HL-60/S4 treated with retinoic acid at 250 ng/mL for 4 days and 3 days (cell line): ENCODE data around the gene PAQR9.

Experiments used
- in situ Hi-C: fragments of 300-500 bp; cut with MboI; formaldehyde crosslinking; loops from 2 replicates; pipeline ENCODE4 v1.7.0; 2022; ENCODE audit warnings: low sequenced_read_pairs

PAQR9 gene

GRCh38 chr3:142953443-142953842, 10.0 kb downstream of the PAQR9 start:
- in situ Hi-C loops: no loop called here

- in situ Hi-C loops: no loop called here
These were observed 10.9 kb downstream of the PAQR9 start for GRCh38 chr3:142952272-142953193.

GRCh38 chr3:142951794-142952193, 11.7 kb downstream of the PAQR9 start:
- in situ Hi-C loops: no loop called here

- in situ Hi-C loops: no loop called here
These were observed 12.5 kb downstream of the PAQR9 start for GRCh38 chr3:142950972-142951371.

GRCh38 chr3:142947799-142948575, 15.5 kb downstream of the PAQR9 start:
- in situ Hi-C loops: no loop called here

GRCh38 chr3:142947352-142947751, 16.1 kb downstream of the PAQR9 start:
- in situ Hi-C loops: no loop called here

- in situ Hi-C loops: no loop called here
These were observed 16.6 kb downstream of the PAQR9 start for GRCh38 chr3:142946861-142947260.

- in situ Hi-C loops: no loop called here
These were observed 18.5 kb downstream of the PAQR9 start for GRCh38 chr3:142945023-142945422.

GRCh38 chr3:142944342-142944741, 19.1 kb downstream of the PAQR9 start:
- in situ Hi-C loops: no loop called here

GRCh38 chr3:142943870-142944269, 19.6 kb downstream of the PAQR9 start:
- in situ Hi-C loops: no loop called here

DNA sequence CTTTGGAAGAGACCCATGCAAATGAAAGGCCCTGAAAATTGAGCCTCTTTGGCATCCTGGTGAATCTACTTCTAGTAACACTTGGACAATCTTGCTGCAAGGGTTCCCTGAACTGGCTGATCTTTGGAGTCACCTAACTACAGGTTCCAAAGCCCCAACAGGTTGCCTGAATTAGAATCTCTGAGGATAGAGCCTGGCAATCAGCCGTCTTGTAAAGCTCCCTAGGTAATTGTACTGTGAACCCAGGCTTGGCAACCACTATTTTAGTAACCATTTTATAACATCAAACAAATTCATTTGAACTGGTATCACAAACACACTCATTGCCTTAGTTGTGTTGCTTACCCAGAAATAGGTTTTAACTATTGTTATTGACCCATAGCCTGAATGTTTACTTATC, 20.1 kb downstream of the PAQR9 start:
- in situ Hi-C loops: no loop called here

GRCh38 chr3:142941373-142942123, 21.9 kb downstream of the PAQR9 start:
- in situ Hi-C loops: no loop called here

- in situ Hi-C loops: no loop called here
These were observed 23.0 kb downstream of the PAQR9 start for GRCh38 chr3:142940472-142940871.

DNA sequence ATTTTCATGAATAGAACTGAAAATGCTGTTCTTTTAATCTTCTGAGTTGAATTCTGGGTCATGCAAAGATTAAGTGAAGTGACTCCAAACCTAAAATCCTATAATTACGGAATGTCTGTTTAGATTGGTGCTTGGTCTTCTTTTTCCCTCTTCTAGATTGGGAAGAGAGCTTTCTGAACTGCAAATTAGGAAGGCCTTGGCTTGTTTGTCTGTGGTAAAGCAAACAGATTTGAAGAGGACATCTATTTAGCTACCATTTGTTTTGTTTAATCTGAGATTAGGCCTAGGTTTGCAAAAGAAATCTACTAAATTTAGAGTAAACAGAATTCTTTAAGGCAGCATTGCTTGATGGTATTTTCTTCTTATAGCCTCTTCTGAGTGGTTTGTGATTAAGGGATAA, 23.5 kb downstream of the PAQR9 start:
- in situ Hi-C loops: no loop called here

- in situ Hi-C loops: no loop called here
These were observed 27.5 kb downstream of the PAQR9 start for GRCh38 chr3:142935963-142936362.

DNA sequence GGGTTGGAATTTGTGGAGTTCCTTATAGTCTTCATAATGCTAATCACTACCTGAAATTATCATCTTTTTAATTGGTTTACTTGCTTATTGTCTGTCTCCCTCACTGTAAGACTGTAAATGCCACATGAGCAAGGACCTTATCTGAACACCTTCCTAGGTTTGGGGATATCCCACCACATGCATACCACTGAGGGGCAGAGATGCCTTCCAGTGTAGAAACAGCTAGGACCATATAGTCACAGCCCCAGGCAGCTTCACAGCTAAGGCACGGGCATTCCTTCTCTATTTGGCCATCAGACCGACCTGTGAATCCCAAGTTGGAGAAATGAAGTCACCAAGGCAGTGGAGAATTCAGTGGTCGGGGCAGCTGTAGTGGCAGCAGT, 28.6 kb downstream of the PAQR9 start:
- in situ Hi-C loops: no loop called here

DNA sequence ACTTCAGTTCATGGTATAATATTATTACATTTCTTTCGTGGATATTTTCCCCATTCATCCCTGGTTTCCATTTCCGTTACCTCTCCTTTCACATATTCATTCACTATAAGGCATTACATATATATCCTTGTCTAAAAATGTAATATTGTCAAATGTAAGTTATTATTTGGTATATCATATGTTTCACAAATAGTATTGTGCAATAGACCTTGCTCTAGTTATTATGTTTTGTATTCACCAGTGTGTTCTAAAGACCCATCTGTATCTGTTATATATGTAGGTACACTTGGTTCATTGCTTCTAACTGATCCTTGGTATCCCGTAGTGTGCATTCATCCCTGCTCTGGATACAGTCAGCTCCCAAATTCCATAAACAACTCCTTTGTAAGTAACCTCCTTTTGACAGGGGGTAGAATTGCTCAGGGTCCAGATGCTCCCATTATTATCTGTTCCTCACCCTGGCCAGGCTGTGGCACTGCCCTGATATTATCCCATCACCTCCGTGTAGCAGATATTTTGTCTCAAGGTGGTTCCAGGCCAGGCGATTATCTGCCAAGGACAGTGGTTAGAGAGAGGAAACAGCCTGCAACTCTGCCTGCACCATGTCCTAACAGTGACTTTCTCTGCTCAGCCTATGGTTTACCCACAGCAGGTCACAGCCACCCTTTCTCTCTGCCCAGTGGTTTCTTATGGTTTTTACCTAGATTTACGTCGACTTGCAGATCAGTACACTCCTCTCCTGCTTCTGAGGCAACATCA, 29.2 kb downstream of the PAQR9 start:
- in situ Hi-C loops: no loop called here

DNA sequence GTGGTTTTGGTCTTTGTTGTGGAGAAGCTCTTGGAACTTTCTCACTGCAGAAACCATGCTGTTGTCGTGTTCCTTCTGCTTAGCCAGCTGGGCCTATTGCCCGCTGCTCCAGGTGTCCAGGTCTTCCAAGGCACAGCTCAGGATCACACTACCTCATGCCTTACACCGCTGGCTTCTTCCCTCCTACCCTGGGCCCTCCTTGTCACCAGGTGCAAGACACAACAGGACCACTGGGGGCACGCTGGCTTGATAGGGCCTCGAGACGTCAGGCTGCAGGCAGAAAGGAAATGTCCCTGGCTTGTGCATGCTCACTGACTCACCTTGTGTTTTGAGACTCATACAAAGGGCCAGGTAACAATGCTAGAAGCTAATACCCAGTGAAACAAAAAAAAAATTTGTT, 32.3 kb downstream of the PAQR9 start:
- in situ Hi-C loops: no loop called here

DNA sequence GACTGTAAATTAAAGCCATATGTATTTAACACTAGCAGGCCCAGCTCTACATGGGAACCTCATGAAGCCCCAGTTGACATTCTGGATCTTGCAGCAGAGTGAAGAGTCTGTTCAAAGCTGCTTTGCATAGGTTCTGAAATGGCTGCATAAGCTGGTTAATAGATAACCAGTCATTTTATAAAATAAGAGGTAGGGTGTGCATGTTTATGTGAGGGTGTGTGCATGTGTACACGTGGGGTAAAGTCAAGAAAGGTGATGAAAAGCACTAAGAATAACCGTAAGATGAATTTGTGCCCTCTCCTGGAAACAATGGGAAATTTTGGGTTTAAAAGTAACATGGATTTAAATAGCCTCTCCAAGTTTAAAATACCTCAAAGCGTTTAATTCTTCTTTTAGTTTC, 33.0 kb downstream of the PAQR9 start:
- in situ Hi-C loops: no loop called here

DNA sequence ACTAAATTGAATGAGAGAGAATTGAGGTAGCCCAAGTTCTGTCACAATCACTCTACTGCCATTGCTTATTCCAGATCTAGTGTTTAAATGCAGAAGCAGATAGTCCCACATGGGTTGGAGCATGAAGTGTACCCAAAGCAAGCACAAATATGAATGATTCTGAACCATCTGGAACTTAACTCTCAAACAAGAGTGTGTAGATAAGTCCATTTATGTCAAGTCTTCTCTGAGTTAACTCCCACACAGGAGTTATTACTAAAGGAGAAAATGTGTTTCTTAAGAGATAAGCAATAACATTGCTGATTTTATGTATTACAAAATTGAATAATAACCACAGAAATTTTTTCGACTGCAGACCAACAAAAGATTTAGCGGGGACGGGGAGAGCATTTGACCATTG, 33.6 kb downstream of the PAQR9 start:
- in situ Hi-C loops: no loop called here

DNA sequence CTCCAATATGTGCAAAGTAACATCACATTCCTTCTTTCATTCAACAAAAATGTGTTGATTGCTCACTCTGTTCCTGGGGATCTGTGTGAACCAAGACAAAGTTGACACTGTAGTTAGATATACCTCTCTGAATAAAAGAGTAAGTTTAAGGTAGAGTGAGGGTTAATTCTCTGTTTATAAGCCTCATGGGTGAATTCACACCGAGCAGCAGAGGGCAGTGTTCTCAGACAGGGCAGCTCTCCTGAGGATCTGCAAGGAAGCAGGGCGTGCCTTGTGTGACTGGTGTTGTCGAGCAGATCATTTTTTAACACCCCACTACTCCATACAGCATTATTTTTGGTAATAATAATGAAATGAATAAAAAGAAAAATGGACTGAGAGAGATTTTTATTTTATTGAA, 34.4 kb downstream of the PAQR9 start:
- in situ Hi-C loops: no loop called here
